LNCaP clone FGC (cell line): ENCODE measurements around the gene MNT.
A peak's percentile ranks its signal among the peaks of the same experiment; 100 is the strongest.

Experiments
- DNase-seq: peaks from one replicate; pipeline ENCODE4 v3.0.0-alpha.2; 2011; ENCODE audit warnings: low read depth
- H3K4me3 ChIP-seq: 2 replicates; pipeline ENCODE4 v1.5.1; 2011; ENCODE audit warnings: mild to moderate bottlenecking, low read depth, low read length, control low read depth
- TF ChIP-seq, protein P1 (sequence below): IDR thresholded peaks from 2 replicates; pipeline ENCODE4 v1.5.1; 2012; ENCODE audit warnings: mild to moderate bottlenecking; ENCODE audit not compliant: control insufficient read depth, insufficient read depth; ENCODE audit errors: extremely low read depth

MNT gene

DNA sequence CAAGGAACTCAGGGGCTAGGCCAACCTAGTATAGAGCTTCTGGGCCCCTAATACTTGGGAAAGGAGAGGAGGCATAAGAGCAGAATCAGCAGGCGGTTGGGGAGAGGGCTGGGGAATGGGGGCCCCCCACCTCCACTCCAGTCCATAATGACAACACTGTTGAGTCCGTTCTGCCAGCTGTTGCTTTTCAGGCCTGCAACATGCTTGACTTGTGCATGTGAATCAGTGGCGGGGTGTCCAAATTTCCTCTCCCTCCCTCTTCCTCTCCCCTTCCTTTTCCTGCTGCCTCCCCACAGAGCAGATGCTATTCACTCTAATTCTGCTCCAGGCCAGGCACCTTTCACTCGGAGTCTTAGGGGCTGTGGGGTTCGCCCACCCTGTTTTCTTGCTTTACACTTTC is 31.8 kb downstream of the MNT start:
- TF ChIP-seq, protein P1, sequence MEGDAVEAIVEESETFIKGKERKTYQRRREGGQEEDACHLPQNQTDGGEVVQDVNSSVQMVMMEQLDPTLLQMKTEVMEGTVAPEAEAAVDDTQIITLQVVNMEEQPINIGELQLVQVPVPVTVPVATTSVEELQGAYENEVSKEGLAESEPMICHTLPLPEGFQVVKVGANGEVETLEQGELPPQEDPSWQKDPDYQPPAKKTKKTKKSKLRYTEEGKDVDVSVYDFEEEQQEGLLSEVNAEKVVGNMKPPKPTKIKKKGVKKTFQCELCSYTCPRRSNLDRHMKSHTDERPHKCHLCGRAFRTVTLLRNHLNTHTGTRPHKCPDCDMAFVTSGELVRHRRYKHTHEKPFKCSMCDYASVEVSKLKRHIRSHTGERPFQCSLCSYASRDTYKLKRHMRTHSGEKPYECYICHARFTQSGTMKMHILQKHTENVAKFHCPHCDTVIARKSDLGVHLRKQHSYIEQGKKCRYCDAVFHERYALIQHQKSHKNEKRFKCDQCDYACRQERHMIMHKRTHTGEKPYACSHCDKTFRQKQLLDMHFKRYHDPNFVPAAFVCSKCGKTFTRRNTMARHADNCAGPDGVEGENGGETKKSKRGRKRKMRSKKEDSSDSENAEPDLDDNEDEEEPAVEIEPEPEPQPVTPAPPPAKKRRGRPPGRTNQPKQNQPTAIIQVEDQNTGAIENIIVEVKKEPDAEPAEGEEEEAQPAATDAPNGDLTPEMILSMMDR = no peak
- no peak for DNase-seq

DNA sequence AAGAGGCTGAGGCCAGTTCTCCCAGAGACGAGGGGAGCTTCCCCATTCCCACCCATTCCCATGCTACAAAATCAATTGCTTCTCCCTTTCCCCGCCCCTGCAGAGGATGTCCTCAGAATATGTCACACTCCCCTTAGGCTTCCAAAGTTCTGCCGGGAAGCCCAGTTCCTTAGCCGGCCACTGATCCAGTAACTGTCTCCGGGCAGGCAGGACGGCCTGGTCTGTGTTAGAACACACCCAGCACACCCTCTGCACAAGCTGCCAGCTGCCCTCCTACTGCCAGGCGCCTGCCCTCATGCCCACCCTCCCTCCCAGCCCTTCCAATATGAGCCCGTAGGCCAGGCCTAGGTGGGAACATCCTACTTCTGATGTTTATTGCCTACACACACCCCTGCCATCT is 32.5 kb downstream of the MNT start:
- no peak overlapping the region for H3K4me3 ChIP-seq
- TF ChIP-seq, protein P1 = no peak
- DNase-seq = no peak

More for the DNA sequence above, 31.8 kb downstream of the MNT start:
- H3K4me3 ChIP-seq = no peak overlapping the region

DNA sequence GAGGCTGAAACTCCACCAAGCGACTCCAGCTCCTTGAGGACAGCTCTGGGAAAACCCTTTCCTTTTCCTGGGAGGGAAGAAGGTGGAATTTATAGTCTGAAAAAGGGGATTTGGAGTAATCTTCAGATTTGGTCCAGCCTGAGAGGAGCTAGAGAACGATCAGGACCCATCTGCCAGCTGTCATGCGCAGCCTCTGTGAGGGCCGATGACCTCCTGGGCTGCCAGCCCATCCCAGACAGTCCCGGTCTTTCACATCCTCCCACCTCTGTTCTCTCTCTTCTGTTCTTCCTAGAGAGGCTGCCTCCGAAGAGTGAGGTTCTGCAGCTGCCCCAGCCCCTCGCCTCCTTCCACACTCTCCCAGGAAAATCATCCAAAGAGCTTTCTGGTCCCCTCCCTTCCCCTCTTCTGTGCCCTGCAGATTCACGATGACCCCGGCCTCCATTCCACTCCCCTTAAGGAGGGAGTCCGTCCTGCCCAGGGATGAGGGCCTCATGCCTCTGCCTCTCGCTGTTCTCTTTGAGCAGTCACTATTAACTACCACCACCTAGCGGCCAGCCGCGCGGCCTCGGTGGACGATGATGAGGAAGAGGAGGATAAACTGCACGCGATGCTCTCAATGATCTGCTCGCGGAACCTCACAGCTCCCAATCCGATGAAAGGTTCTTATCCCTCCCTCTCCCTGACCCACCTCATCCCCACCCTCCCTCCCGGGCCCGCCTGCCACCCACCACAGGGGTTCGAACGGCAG is 33.9 kb downstream of the MNT start:
- H3K4me3 ChIP-seq = no peak overlapping the region
- TF ChIP-seq, protein P1 = peak; percentile 32; the same call in 1 of the 2 replicates
- no peak for DNase-seq

DNA sequence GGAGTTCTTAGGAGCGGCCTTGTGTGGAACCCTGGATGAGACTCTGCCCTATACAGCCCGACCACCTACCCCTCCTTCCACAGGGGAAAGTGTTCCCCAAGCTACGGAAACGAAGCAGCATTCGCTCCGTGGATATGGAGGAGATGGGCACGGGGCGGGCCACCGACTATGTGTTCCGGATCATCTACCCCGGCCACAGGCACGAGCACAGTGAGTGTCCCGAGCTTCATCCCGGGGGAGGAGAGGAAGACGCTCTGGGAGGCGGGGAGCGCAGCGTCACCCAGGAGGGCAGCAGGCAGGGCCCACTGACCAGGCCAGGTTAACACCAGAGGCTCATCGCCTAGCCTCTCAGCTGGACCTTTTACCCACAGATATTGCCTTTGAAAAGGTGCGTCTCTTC is 35.7 kb downstream of the MNT start:
- TF ChIP-seq, protein P1 = no peak
- no peak overlapping the region for H3K4me3 ChIP-seq
- DNase-seq = no peak

DNA sequence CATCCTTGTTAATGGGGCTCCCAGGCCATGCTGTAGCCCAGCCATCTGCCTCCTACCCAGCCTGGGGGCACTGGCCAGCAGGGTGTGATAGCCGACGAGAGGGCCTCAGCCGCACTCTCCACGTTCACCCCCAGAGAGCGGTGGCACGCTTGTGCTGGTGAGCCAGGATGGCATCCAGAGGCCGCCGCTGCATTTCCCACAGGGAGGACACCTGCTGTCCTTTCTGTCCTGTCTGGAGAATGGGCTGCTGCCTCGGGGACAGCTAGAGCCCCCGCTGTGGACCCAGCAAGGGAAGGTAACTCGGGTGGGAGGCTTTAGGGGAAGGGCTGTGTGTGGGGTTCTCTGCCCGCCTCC is 36.1 kb downstream of the MNT start:
- TF ChIP-seq, protein P1 = no peak
- no peak overlapping the region for H3K4me3 ChIP-seq
- DNase-seq = no peak

DNA sequence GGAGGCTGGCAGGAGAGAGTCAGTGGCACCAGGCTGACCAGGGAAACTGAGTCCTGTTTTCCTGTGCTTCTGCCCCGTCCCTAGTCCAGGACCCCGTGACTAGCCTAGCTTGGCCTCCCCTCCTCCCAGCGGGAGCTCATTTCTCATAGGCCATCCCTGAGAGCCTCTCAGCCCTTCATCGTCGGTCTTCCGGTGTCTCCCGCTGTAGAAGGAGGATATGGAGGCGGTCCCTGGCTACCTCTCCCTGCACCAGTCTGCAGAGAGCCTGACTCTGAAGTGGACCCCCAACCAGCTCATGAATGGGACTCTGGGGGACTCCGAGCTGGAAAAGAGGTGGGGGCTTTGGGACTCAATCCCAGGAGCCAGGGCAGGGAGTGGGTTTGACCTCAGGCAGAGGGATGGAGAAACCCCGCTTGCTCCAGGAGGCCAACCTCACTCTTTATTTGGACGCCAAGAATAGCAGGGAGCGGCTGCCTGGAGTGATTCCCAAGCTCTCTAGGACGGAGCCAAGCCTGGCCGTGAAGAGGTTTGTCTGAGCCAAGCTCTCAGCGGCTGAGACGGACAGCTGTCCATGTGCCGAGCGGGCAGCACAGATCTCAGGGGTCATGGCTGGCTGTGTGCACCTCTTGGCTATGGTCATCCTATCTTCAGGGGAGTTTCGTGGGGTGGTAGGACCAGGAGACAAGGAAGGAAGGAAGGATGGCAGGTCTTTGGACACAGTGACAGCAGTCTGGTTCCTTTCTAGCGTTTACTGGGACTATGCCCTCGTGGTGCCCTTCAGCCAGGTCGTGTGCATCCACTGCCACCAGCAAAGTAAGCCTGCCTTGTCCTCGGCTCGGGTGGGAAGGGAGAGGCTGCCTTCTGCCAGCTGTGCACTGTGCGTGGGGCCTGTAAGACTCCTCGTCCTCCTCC is 36.8 kb downstream of the MNT start:
- no peak overlapping the region for H3K4me3 ChIP-seq
- TF ChIP-seq, protein P1 = no peak
- no peak for DNase-seq
